ENCODE data around the gene FXR1.
A peak's percentile ranks its signal among the peaks of the same experiment; 100 is the strongest.
"Not testable (repeated sequence)": the region's sequence is repeated elsewhere in the genome, so short reads cannot be mapped to it uniquely, and the experiment has no call there.

FXR1 gene

GRCh38 chr3:180940826-180941225 is 28.4 kb downstream of the FXR1 start:
- no peak for DNase-seq

GRCh38 chr3:180947761-180948390 is 35.4 kb downstream of the FXR1 start:
- no peak for DNase-seq

- DNase-seq: no peak
These were observed 47.2 kb downstream of the FXR1 start for GRCh38 chr3:180959691-180960090.

- no peak for DNase-seq
These were observed 48.6 kb downstream of the FXR1 start for GRCh38 chr3:180961087-180961486.

- no peak for DNase-seq
These were observed 49.1 kb downstream of the FXR1 start for GRCh38 chr3:180961552-180961951.

- DNase-seq: no peak
These were observed 50.1 kb downstream of the FXR1 start for GRCh38 chr3:180962530-180962929.

- no peak for DNase-seq
These were observed 58.5 kb downstream of the FXR1 start for GRCh38 chr3:180970931-180971330.

- no peak for DNase-seq
These were observed 61.1 kb downstream of the FXR1 start for GRCh38 chr3:180973543-180973942.

DNA sequence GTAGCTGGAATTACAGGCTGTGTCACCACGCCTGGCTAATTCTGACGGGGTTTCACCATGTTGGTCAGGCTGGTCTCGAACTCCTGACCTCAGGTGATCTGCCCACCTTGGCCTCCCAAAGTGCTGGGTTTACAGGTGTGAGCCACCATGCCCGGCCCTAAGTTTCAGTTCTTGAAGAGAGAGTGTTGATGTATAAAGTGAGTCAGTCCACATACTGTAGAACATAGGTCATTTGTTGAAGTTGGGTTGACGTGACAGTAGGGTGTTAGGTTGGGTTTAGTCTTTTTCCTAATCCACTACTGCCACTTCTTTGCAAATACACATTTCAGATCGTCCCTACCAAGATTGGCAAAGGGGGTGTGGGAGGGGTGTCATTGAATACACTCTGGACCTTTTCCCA is 61.8 kb downstream of the FXR1 start:
- DNase-seq: no peak

GRCh38 chr3:180977498-180977897 is 65.0 kb downstream of the FXR1 start:
- DNase-seq: no peak

DNA sequence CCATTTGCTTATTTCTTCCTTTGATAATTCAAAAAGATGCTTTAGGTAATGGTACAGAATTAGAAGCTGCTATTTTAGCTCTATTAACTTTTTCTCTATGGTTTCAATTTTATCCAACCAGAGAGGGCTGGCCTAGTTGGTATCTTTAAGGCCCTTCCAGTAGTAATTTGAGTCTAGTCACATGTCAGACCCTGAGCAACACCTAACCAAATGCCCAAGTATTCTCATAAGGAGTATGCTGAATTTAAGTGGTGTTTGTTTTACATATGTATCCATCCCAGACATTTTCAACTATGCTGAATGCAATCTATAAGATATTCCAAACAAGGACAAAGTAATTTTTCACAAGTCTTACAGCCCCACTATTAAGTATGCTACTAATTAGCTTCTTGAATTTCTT is 67.5 kb downstream of the FXR1 start:
- no peak for DNase-seq

DNA sequence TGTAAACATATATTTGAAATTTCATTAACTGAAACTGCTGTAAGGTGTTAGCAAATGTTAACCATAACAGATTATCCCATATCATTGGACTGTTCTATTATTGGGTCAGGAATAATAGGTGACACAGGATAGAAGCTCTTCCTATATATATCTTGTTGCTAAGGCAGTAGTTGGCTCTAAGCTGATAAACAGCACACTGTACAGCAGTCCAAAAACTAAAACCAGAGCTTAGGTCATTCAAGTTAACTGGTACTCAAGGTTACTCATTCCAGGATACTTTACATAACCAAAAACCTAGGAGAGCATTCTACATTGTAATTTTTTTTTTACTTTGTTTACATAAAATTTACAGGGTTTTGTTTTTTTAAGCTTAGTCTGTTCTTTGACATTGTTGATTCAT is 68.1 kb downstream of the FXR1 start:
- no peak for DNase-seq

DNA sequence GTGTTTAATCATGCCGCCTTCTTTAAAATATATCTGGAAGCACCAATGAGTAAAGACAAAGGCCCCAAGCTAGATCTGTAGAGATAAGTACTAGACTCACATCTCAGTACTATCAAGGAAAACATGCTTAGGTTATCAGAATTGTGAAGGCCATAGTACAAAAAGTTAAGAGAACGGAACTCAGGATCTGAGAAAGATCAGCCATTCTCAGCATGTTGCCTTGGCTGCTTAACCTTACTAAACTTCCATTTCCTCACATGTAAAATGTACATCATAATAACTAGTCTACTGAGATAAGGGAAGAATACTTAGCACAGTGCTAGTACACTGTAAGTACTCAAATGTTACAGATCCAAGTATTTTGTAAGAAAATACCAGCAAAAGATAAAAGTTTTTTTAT is 69.4 kb downstream of the FXR1 start:
- no peak for DNase-seq

DNA sequence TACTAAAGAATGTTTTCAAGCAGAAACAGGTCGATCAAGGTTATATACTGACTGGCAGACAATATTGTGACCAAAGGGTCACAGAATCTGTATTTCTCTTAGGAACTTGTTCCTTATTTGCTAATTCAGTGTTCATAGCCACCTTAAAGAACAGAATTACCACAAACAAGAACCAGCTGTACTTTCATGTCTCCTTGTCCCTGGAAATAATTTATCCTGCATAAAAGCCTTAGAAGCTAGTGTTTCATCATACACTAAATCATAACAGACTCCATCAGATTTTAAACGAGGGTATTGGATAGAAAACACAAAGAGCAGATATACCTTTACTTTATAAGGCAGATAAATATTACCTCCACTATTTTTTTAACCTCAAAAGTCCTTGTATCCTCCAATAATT is 70.7 kb downstream of the FXR1 start:
- no peak for DNase-seq

DNA sequence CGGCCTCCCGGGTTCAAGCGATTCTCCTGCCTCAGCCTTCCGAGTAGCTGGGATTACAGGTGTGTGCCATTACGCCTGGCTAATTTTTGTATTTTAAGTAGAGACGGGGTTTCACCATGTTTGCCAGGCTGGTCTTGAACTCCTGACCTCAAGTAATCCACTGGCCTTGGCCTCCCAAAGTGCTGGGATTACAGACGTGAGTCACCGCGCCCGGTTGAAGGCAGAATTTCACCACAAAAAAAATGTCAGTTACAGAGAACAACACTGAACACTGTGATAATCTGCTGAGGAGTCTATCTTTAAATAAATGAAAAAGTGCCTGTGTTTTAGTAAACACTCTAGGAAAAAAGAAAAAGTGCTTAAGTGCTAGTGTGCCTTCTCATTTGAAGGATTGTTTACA is 73.9 kb downstream of the FXR1 start:
- not testable (repeated sequence) for DNase-seq

- DNase-seq: no peak
These were observed 74.9 kb downstream of the FXR1 start for GRCh38 chr3:180987344-180987743.

DNA sequence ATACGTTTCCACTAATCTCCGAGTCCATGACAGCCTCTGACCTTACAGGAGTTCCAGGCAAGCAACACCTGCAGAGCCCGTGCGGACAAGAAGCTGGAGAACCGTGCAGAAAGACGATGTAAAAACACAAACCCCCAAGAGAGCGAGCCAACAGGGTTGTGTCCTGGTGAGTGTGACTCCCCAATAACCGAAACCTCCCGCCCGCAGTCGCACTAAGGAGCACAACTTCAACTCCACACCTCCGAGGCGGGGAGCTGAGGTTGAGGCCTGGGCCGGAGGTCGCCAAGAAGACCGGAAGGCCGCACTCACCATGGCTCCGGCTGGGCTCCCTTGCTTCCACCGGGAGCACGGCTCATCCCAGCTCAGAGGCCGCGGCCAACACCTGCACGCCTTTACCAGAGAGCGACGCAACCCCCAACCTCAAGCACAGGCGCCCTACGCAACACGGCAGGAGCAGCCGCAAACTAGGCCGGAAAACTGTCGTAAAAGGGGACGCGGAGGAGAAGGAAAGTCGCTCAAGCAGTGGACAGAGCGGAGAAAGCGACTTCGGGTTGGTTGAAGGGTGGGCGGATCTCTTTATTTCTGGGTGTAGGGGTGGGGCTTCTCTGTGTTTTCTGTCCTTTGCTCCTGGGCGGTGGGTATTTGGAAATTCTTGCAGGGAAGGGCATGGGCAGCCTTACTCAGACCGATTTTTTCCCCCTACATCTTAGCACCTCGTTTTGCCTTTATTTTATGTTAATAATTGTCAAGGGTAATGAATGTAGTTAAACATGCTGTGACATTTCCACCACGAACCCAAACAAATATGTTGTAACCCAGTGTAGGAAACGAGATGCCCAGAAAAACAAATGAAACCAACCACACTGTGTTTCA is 77.1 kb downstream of the FXR1 start, which contains the start of gene DNAJC19:
TSS of gene DNAJC19 (minus strand) at position 446 of the 873 bp plus-strand sequence. CDS start at position 312, 134 bp downstream.
- peak; percentile 94 for DNase-seq

- no peak for DNase-seq
These were observed 78.0 kb downstream of the FXR1 start for GRCh38 chr3:180990505-180990904.

- no peak for DNase-seq
These were observed 84.0 kb downstream of the FXR1 start for GRCh38 chr3:180996415-180996932.

- not testable (repeated sequence) for DNase-seq
These were observed 89.9 kb downstream of the FXR1 start for GRCh38 chr3:181002331-181002730.

DNA sequence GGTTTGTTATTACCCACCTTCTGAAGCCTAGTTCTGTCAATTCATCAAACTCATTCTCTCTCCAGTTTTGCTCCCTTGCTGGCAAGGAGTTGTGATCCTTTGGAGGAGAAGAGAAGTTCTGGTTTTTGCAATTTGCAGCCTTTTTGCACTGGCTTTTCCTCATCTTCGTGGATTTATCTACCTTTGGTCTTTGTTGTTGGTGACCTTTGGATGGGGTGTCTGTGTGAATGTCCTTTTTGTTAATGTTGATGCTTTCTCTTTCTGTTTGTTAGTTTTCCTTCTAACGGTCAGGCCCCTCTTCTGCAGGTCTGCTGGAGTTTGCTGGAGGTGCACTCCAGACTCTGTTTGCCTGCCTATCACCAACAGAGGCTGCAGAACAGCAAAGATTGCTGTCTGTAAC is 91.0 kb downstream of the FXR1 start:
- not testable (repeated sequence) for DNase-seq

DNA sequence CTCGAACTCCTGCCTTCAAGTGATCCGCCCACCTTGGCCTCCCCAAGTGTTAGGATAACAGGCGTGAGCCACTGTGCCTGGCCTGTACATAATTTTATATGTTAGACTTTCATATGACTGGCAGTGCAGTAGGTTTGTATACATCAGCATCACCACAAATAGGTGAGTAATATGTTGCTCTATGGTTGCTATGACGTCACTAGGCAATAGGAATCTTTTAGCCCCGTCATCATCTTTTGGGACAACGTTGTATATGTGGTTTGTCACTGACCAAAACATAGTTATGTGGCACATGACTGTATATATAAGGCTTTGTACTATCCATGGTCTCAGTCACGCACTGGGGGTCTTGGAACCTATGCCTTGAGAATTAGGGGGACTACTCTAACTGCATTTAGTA is 94.1 kb downstream of the FXR1 start:
- no peak for DNase-seq

DNA sequence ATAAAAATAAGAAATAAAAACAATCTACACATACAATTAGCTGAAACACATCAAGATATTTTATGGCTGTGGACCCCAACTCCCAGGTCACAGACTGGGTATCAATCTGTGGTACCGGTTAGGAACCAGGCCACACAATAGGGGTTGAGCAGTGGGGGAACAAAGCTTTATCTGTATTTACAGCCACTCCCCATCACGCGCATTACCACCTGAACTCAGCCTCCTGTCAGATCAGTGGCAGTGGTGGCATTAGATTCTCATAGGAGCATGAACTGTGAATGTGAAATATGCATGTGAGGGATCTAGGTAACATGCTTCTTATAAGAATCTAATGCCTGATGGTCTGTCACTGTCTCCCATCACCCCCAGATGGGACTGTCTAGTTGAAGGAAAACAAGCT is 94.8 kb downstream of the FXR1 start:
- no peak for DNase-seq

GRCh38 chr3:181008796-181009195 is 96.3 kb downstream of the FXR1 start:
- no peak for DNase-seq

All from NCI-H1694 (cell line).